ENCODE results near the gene CPNE4.

GRCh38 chr3:131735116-131735515, 299.7 kb downstream of the CPNE4 start:
- TF ChIP-seq EZH2phosphoT487 (IDR thresholded peaks at IDR 0.05; ENCODE audit: low read length) (no peak), CTCF (IDR thresholded peaks at IDR 0.05; ENCODE audit: low read length) (no peak)
